Neuronal stem cell (in vitro differentiated cells): Measurements from ENCODE around the gene MAP6D1.

ENCODE experiments used
- DNase-seq: peaks from one replicate; pipeline ENCODE4 v3.0.0-alpha.2; 2013; ENCODE audit warnings: low spot score
- H2AFZ ChIP-seq: one replicate; pipeline ENCODE4 v1.6.1; 2013; ENCODE audit warnings: mild to moderate bottlenecking, low read length, inconsistent platforms
- H2AK5ac ChIP-seq: 2 replicates; pipeline ENCODE4 v1.6.1; 2013; ENCODE audit warnings: low read depth, mild to moderate bottlenecking, inconsistent platforms, low read length, moderate library complexity, mixed read lengths
- H2BK120ac ChIP-seq: 2 replicates; pipeline ENCODE4 v1.6.1; 2013; ENCODE audit warnings: low read depth, mild to moderate bottlenecking, inconsistent platforms, low read length, moderate library complexity, mixed read lengths
- H2BK12ac ChIP-seq: one replicate; pipeline ENCODE4 v1.6.1; 2013; ENCODE audit warnings: low read length, inconsistent platforms
- H2BK15ac ChIP-seq: 2 replicates; pipeline ENCODE4 v1.6.1; 2013; ENCODE audit warnings: mild to moderate bottlenecking, low read length, inconsistent platforms, mixed read lengths
- H2BK5ac ChIP-seq: one replicate; pipeline ENCODE4 v1.6.1; 2013; ENCODE audit warnings: inconsistent platforms, mild to moderate bottlenecking, low read length, moderate library complexity
- H3K14ac ChIP-seq: one replicate; pipeline ENCODE4 v1.6.1; 2013; ENCODE audit warnings: low read length, inconsistent platforms
- H3K18ac ChIP-seq: 2 replicates; pipeline ENCODE4 v1.6.1; 2013; ENCODE audit warnings: low read length, inconsistent platforms
- H3K23ac ChIP-seq: 2 replicates; pipeline ENCODE4 v1.6.1; 2013; ENCODE audit warnings: low read depth, mild to moderate bottlenecking, mixed read lengths, low read length, inconsistent platforms; ENCODE audit not compliant: poor library complexity
- H3K27ac ChIP-seq: replicated peaks from 3 replicates; pipeline ENCODE4 v1.5.1; 2013; ENCODE audit warnings: low read length, inconsistent platforms
- H3K27me3 ChIP-seq, 3 experiments: 2 replicates each; pipeline ENCODE4 v1.6.1; 2013; ENCODE audit warnings: low read length in 3 of 3, mild to moderate bottlenecking in 2 of 3, inconsistent platforms in 1 of 3, low read depth in 1 of 3, mixed read lengths in 1 of 3, moderate library complexity in 1 of 3; ENCODE audit not compliant: control insufficient read depth in 3 of 3, insufficient read depth in 3 of 3
- H3K36me3 ChIP-seq, 2 donors: replicated peaks in 1 of 2; 2 replicates each; pipeline ENCODE4 v1.6.1; 2013; ENCODE audit warnings: low read length in 2 of 2; ENCODE audit not compliant: control insufficient read depth in 2 of 2, insufficient read depth in 2 of 2
- H3K4ac ChIP-seq: 2 replicates; pipeline ENCODE4 v1.6.1; 2013; ENCODE audit warnings: inconsistent platforms, mild to moderate bottlenecking, low read length, moderate library complexity
- H3K4me1 ChIP-seq, 2 donors: 1 replicate in 1 of 2; 2 replicates in 1 of 2; pipeline ENCODE4 v1.6.1; 2013; ENCODE audit warnings: low read length in 2 of 2, low read depth in 1 of 2; ENCODE audit not compliant: control insufficient read depth in 2 of 2, insufficient read depth in 1 of 2
- H3K4me2 ChIP-seq: one replicate; pipeline ENCODE4 v1.6.1; 2013; ENCODE audit warnings: mild to moderate bottlenecking, low read length, inconsistent platforms; ENCODE audit not compliant: insufficient read depth, poor library complexity, severe bottlenecking
- H3K4me3 ChIP-seq, 2 donors: 2 replicates each; pipeline ENCODE4 v1.5.1; 2013; ENCODE audit warnings: low read length in 2 of 2, mild to moderate bottlenecking in 2 of 2, inconsistent platforms in 1 of 2, moderate library complexity in 1 of 2
- H3K79me1 ChIP-seq: one replicate; pipeline ENCODE4 v1.6.1; 2013; ENCODE audit warnings: low read depth, mild to moderate bottlenecking, inconsistent platforms, low read length, moderate library complexity
- H3K9ac ChIP-seq: one replicate; pipeline ENCODE4 v1.6.1; 2013; ENCODE audit warnings: mild to moderate bottlenecking, low read depth, low read length, inconsistent platforms; ENCODE audit not compliant: poor library complexity
- H3K9me3 ChIP-seq, 2 donors: replicated peaks in 1 of 2; 2 replicates each; pipeline versions ENCODE3 to v1.6.1; 2013; ENCODE audit warnings: low read length in 2 of 2, mild to moderate bottlenecking in 2 of 2, inconsistent platforms in 1 of 2, low read depth in 1 of 2, mixed read lengths in 1 of 2, moderate library complexity in 1 of 2; ENCODE audit not compliant: control insufficient read depth in 2 of 2, insufficient read depth in 1 of 2
- H4K8ac ChIP-seq: one replicate; pipeline ENCODE4 v1.6.1; 2013; ENCODE audit warnings: low read depth, mild to moderate bottlenecking, inconsistent platforms, low read length, moderate library complexity
- H4K91ac ChIP-seq: one replicate; pipeline ENCODE4 v1.6.1; 2013; ENCODE audit warnings: low read length, low read depth, mild to moderate bottlenecking, inconsistent platforms; ENCODE audit not compliant: poor library complexity
- WGBS, 2 donors: extraction: QIAGEN DNeasy Blood & Tissue Kit; methylation state at CpG; one replicate each; pipeline ENCODE4 v1.1.7; 2013; ENCODE audit warnings: missing lambda C conversion rate in 2 of 2, mixed read lengths in 1 of 2; ENCODE audit not compliant: insufficient read length in 2 of 2, insufficient replicate concordance in 1 of 2; ENCODE audit errors: extremely low coverage in 2 of 2; 5-methylcytosine and 5-hydroxymethylcytosine counted together

MAP6D1 gene

GRCh38 chr3:183796372-183796771 is 29.0 kb downstream of the MAP6D1 start:
- Histone ChIP-seq H4K91ac (no peak overlapping the region), H2BK12ac (no peak overlapping the region), H3K9ac (no peak overlapping the region), H3K14ac (no peak overlapping the region), H2BK120ac (no peak overlapping the region), H4K8ac (no peak overlapping the region), H3K79me1 (peaks cover 4% of the 10 kb centered on the region), H3K18ac (no peak overlapping the region), H3K4me2 (no peak overlapping the region), H3K27ac (no peak overlapping the region), H2AFZ (no peak overlapping the region), H3K4me3 (no peak overlapping the region), H3K4ac (peak overlapping the region; percentile 76), H2BK15ac (no peak overlapping the region), H3K4me1 (no peaks in the 10 kb centered on the region), H3K23ac (no peak overlapping the region), H3K36me3 (peaks cover 37 to 92% of the 10 kb centered on the region in 2 donors), H2AK5ac (no peak overlapping the region), H2BK5ac (no peak overlapping the region), H3K9me3 (no peaks in the 10 kb centered on the region), H3K27me3 (no peaks in the 10 kb centered on the region)
- WGBS, 2 donors: no CpG with 5 or more reads among the region's 6 CpGs
- no peak for DNase-seq

GRCh38 chr3:183794452-183794851 is 30.9 kb downstream of the MAP6D1 start:
- Histone ChIP-seq H3K4ac (no peak overlapping the region), H3K4me1 (no peaks in the 10 kb centered on the region), H2BK5ac (no peak overlapping the region), H3K14ac (no peak overlapping the region), H3K9ac (no peak overlapping the region), H4K8ac (no peak overlapping the region), H3K27ac (no peak overlapping the region), H2BK120ac (no peak overlapping the region), H3K36me3 (peaks cover 38 to 94% of the 10 kb centered on the region in 2 donors), H3K4me2 (no peak overlapping the region), H3K18ac (no peak overlapping the region), H3K23ac (no peak overlapping the region), H4K91ac (no peak overlapping the region), H2AK5ac (no peak overlapping the region), H3K27me3 (no peaks in the 10 kb centered on the region), H2BK12ac (no peak overlapping the region), H2AFZ (no peak overlapping the region), H3K79me1 (peaks cover 1% of the 10 kb centered on the region), H2BK15ac (no peak overlapping the region), H3K9me3 (no peaks in the 10 kb centered on the region), H3K4me3 (no peak overlapping the region)
- no peak for DNase-seq
- WGBS, 2 donors: no CpG with 5 or more reads among the region's 4 CpGs

GRCh38 chr3:183792976-183793375 is 32.4 kb downstream of the MAP6D1 start:
- Histone ChIP-seq H2BK5ac (no peak overlapping the region), H3K27me3 (no peaks in the 10 kb centered on the region), H4K8ac (no peak overlapping the region), H3K4me2 (no peak overlapping the region), H3K9ac (no peak overlapping the region), H3K4ac (no peak overlapping the region), H3K79me1 (peaks cover 1% of the 10 kb centered on the region), H3K23ac (no peak overlapping the region), H4K91ac (no peak overlapping the region), H2AFZ (no peak overlapping the region), H2AK5ac (no peak overlapping the region), H3K9me3 (no peaks in the 10 kb centered on the region), H3K4me3 (no peak overlapping the region), H3K4me1 (no peaks in the 10 kb centered on the region), H3K36me3 (peaks cover 33 to 92% of the 10 kb centered on the region in 2 donors), H2BK12ac (no peak overlapping the region), H3K14ac (no peak overlapping the region), H2BK15ac (no peak overlapping the region), H3K18ac (no peak overlapping the region), H3K27ac (no peak overlapping the region), H2BK120ac (no peak overlapping the region)
- no peak for DNase-seq
- no CpG with 5 or more reads among the region's 6 CpGs for WGBS, 2 donors

GRCh38 chr3:183790700-183791099 is 34.7 kb downstream of the MAP6D1 start:
- Histone ChIP-seq H3K4me2 (no peak overlapping the region), H4K8ac (no peak overlapping the region), H2BK5ac (no peak overlapping the region), H3K9ac (peak overlapping the region; percentile 9), H2AFZ (no peak overlapping the region), H3K36me3 (peaks cover 36 to 97% of the 10 kb centered on the region in 2 donors), H2BK120ac (no peak overlapping the region), H3K4ac (no peak overlapping the region), H2BK15ac (no peak overlapping the region), H2BK12ac (no peak overlapping the region), H3K9me3 (peaks cover 0 to 2% of the 10 kb centered on the region in 2 donors), H3K27me3 (no peaks in the 10 kb centered on the region), H3K27ac (no peak overlapping the region), H2AK5ac (no peak overlapping the region), H3K14ac (no peak overlapping the region), H3K18ac (no peak overlapping the region), H3K4me1 (no peaks in the 10 kb centered on the region), H3K79me1 (no peaks in the 10 kb centered on the region), H4K91ac (no peak overlapping the region), H3K23ac (no peak overlapping the region), H3K4me3 (no peak overlapping the region)
- WGBS, 2 donors: no CpG with 5 or more reads among the region's 16 CpGs
- DNase-seq: no peak
